HG03354 (cell line): ENCODE results near the gene DUSP5.
A peak's percentile ranks its signal among the peaks of the same experiment; 100 is the strongest.
"Not testable (repeated sequence)": the region's sequence is repeated elsewhere in the genome, so short reads cannot be mapped to it uniquely, and the experiment has no call there.

Experiments used
- ATAC-seq: cut with Tn5 transposase; IDR thresholded peaks from one replicate; pipeline ENCODE4 v1.9.1; 2021; ENCODE audit warnings: mild to moderate bottlenecking; ENCODE audit not compliant: unreplicated experiment, poor library complexity, severe bottlenecking

The DUSP5 gene

GRCh38 chr10:110512461-110513187 lies 14.9 kb downstream of the DUSP5 start:
- ATAC-seq = no peak

GRCh38 chr10:110513949-110514348 lies 16.2 kb downstream of the DUSP5 start:
- ATAC-seq = no peak

- ATAC-seq = no peak
Measured at GRCh38 chr10:110514848-110515247, 17.1 kb downstream of the DUSP5 start.

GRCh38 chr10:110516815-110517492 lies 19.2 kb downstream of the DUSP5 start:
- ATAC-seq = no peak

- ATAC-seq = no peak
Measured at GRCh38 chr10:110522365-110522988, 24.8 kb downstream of the DUSP5 start.

- ATAC-seq = no peak
Measured at GRCh38 chr10:110523736-110524135, 26.0 kb downstream of the DUSP5 start.

GRCh38 chr10:110524179-110524858 lies 26.6 kb downstream of the DUSP5 start:
- no peak for ATAC-seq

GRCh38 chr10:110524859-110525232 lies 27.1 kb downstream of the DUSP5 start:
- ATAC-seq = no peak

- no peak for ATAC-seq
Measured at GRCh38 chr10:110525349-110526260, 27.9 kb downstream of the DUSP5 start.

GRCh38 chr10:110527731-110528171 lies 30.0 kb downstream of the DUSP5 start:
- ATAC-seq = no peak

- peak; percentile 15 for ATAC-seq
Measured at GRCh38 chr10:110528224-110528996, 30.7 kb downstream of the DUSP5 start.

- peak; percentile 63 for ATAC-seq
Measured at GRCh38 chr10:110528997-110529524, 31.4 kb downstream of the DUSP5 start.

- ATAC-seq = no peak
Measured at GRCh38 chr10:110529596-110530011, 31.9 kb downstream of the DUSP5 start.

GRCh38 chr10:110530131-110530831 lies 32.6 kb downstream of the DUSP5 start:
- ATAC-seq = no peak

GRCh38 chr10:110531687-110532086 lies 34.0 kb downstream of the DUSP5 start:
- ATAC-seq = no peak

GRCh38 chr10:110532628-110533027 lies 34.9 kb downstream of the DUSP5 start:
- not testable (repeated sequence) for ATAC-seq

GRCh38 chr10:110533149-110533548 lies 35.4 kb downstream of the DUSP5 start:
- ATAC-seq = no peak

- no peak for ATAC-seq
Measured at GRCh38 chr10:110534571-110534970, 36.9 kb downstream of the DUSP5 start.
